WTC11 (cell line): ENCODE data around the gene PLA2G4E. TPM values are rescaled to one million over a fixed set of nuclear protein-coding genes. Genes with fewer than 3 reads are reported as not detected.

ENCODE experiments used
- ATAC-seq: fragments of 200-7000 bp; cut with Tn5 transposase; 2 replicates; pipeline ENCODE4 v1.10.0; 2021; ENCODE audit warnings: mild to moderate bottlenecking, moderate library complexity
- CTCF ChIA-PET: fragments of 300-600 bp; sonication (Branson Sonifier 250); formaldehyde crosslinking; loops from one replicate; lab custom pipeline; 2021; ENCODE audit warnings: antibody characterized with exemption; lab: Charles Lee
- POLR2A ChIA-PET: fragments of 350-600 bp; sonication (Branson Sonifier 250); formaldehyde crosslinking; loops from one replicate; lab custom pipeline; 2021; ENCODE audit warnings: antibody characterized with exemption; lab: Charles Lee
- DNase-seq: peaks from one replicate; pipeline ENCODE4 v3.0.0; 2021; ENCODE audit warnings: low spot score
- H3K27ac Mint-ChIP-seq: 2 replicates; pipeline ENCODE4 v1.8.0; 2021; ENCODE audit warnings: mixed read lengths
- H3K27me3 Mint-ChIP-seq: 2 replicates; pipeline ENCODE4 v1.8.0; 2021; ENCODE audit warnings: low read depth, mild to moderate bottlenecking, moderate library complexity, mixed read lengths
- H3K36me3 Mint-ChIP-seq: 2 replicates; pipeline ENCODE4 v1.8.0; 2021; ENCODE audit warnings: mixed read lengths
- H3K4me1 Mint-ChIP-seq: 2 replicates; pipeline ENCODE4 v1.8.0; 2022; ENCODE audit warnings: mixed read lengths
- H3K4me3 Mint-ChIP-seq: 2 replicates; pipeline ENCODE4 v1.8.0; 2021; ENCODE audit warnings: mild to moderate bottlenecking, moderate library complexity, mixed read lengths
- H3K9me3 Mint-ChIP-seq: 2 replicates; pipeline ENCODE4 v1.8.0; 2021; ENCODE audit warnings: mixed read lengths
- CREB1 ChIP-seq: sonication (generic); formaldehyde crosslinking; IDR thresholded peaks from 2 replicates; pipeline ENCODE4 v1.8.0; 2023; ENCODE audit warnings: mild to moderate bottlenecking, missing genetic modification reagents
- CREM ChIP-seq: sonication (generic); formaldehyde crosslinking; IDR thresholded peaks from 2 replicates; pipeline ENCODE4 v1.8.1; 2022; ENCODE audit warnings: mild to moderate bottlenecking, missing genetic modification reagents, moderate library complexity
- ESRRA ChIP-seq: sonication (generic); formaldehyde crosslinking; IDR thresholded peaks from 2 replicates; pipeline ENCODE4 v1.8.1; 2022; ENCODE audit warnings: mild to moderate bottlenecking, missing genetic modification reagents, borderline replicate concordance
- MXD4 ChIP-seq: fragments of 250-450 bp; sonication (Bioruptor Pico); IDR thresholded peaks from 2 replicates; pipeline ENCODE4 v1.8.0; 2021; ENCODE audit warnings: mild to moderate bottlenecking, moderate library complexity, borderline replicate concordance
- SMAD3 ChIP-seq: sonication (generic); formaldehyde crosslinking; IDR thresholded peaks from 2 replicates; pipeline ENCODE4 v1.8.0; 2022; ENCODE audit warnings: missing genetic modification reagents, mild to moderate bottlenecking, borderline replicate concordance
- SP1 ChIP-seq: sonication (generic); formaldehyde crosslinking; conservative IDR thresholded peaks from 2 replicates; pipeline ENCODE4 v1.8.1; 2022; ENCODE audit warnings: missing genetic modification reagents
- TCF7 ChIP-seq: sonication (generic); formaldehyde crosslinking; IDR thresholded peaks from 2 replicates; pipeline ENCODE4 v1.8.0; 2022; ENCODE audit warnings: mild to moderate bottlenecking, low read depth, missing genetic modification reagents, moderate library complexity
- ZNF121 ChIP-seq: sonication (generic); formaldehyde crosslinking; IDR thresholded peaks from 2 replicates; pipeline ENCODE4 v1.8.0; 2023; ENCODE audit warnings: missing genetic modification reagents
- ZNF396 ChIP-seq: fragments of 250-450 bp; sonication (Bioruptor Pico); IDR thresholded peaks from 2 replicates; pipeline ENCODE4 v1.8.0; 2021; ENCODE audit warnings: mild to moderate bottlenecking, moderate library complexity, borderline replicate concordance
- total RNA-seq: library from RNA; stranded (reverse); gene quantifications from 3 replicates; pipeline ENCODE4 v1.2.3, GENCODE V29; 2021
- TF ChIP-seq, protein P1 (sequence below): sonication (generic); formaldehyde crosslinking; IDR thresholded peaks from 2 replicates; pipeline ENCODE4 v1.8.1; 2022; ENCODE audit warnings: mild to moderate bottlenecking, missing genetic modification reagents, moderate library complexity, borderline replicate concordance
- TF ChIP-seq, protein P2 (sequence below): sonication (generic); formaldehyde crosslinking; IDR thresholded peaks from 2 replicates; pipeline ENCODE4 v1.8.1; 2023; ENCODE audit warnings: mild to moderate bottlenecking, moderate library complexity, missing genetic modification reagents
- TF ChIP-seq, protein P3 (sequence below): sonication (generic); formaldehyde crosslinking; IDR thresholded peaks from 2 replicates; pipeline ENCODE4 v1.8.0; 2022; ENCODE audit warnings: mild to moderate bottlenecking, missing genetic modification reagents
- TF ChIP-seq, protein P4 (sequence below): sonication (generic); formaldehyde crosslinking; IDR thresholded peaks from 2 replicates; pipeline ENCODE4 v1.8.1; 2023; ENCODE audit warnings: mild to moderate bottlenecking, missing genetic modification reagents
- TF ChIP-seq, protein P5 (sequence below): fragments of 250-450 bp; sonication (Bioruptor Pico); IDR thresholded peaks from 2 replicates; pipeline ENCODE4 v1.9.0; 2021; ENCODE audit warnings: mild to moderate bottlenecking
- TF ChIP-seq, protein P6 (sequence below): sonication (generic); formaldehyde crosslinking; IDR thresholded peaks from 2 replicates; pipeline ENCODE4 v1.8.1; 2022; ENCODE audit warnings: low read depth, mild to moderate bottlenecking, moderate library complexity, missing genetic modification reagents, borderline replicate concordance

PLA2G4E gene
- total RNA-seq, 1 experiment from 2014 or later: not detected

DNA sequence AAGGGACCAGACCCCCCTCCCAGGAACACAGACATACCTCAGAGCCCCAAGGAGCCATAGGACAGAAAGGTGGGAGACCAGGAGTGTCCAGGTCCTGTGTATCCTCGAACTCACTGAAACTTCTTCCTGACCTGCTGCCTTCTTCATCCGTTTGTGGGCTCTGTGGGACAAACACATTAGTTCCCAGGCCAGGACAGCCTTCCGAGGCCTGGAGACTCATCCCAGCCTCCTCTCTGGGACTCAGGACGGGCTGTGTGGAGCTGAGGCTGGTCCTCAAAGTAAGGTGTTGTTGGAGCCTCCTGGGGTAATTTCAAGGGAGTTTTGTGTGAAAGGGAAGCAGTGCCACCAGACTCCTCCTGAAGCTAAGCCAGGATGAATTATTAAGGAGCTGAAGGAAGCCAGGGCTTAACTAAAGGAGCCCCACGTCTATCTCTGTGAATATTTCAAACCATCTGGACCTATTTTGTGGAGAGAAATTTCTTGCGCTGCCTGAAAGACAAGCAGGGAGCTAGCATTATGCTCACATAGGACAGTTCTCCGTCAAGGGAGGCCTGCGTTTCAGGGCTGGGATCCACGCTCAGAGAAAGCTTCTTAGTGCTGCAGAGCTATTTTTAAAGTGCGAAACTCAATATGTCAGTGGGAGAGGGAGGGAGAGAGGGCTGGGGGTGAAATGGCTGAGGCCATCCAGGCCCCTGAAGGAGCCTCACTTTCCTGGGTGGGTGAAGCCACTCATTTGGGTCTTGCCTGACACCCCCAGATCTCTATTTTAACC lies 29.8 kb upstream of the PLA2G4E start:
- no peak for ATAC-seq
- TF ChIP-seq ZNF121 (CRISPR knock-in tag) (no peak), SMAD3 (CRISPR knock-in tag) (no peak), SP1 (no peak), CREB1 (CRISPR knock-in tag) (no peak)
- TF ChIP-seq, protein P1, sequence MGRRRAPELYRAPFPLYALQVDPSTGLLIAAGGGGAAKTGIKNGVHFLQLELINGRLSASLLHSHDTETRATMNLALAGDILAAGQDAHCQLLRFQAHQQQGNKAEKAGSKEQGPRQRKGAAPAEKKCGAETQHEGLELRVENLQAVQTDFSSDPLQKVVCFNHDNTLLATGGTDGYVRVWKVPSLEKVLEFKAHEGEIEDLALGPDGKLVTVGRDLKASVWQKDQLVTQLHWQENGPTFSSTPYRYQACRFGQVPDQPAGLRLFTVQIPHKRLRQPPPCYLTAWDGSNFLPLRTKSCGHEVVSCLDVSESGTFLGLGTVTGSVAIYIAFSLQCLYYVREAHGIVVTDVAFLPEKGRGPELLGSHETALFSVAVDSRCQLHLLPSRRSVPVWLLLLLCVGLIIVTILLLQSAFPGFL: no peak
- Mint-ChIP-seq H3K27me3 (no peaks in the 10 kb centered on the region), H3K36me3 (no peaks in the 10 kb centered on the region), H3K27ac (no peak overlapping the region), H3K4me3 (no peak overlapping the region), H3K4me1 (peaks cover 16% of the 10 kb centered on the region), H3K9me3 (no peaks in the 10 kb centered on the region)
- ChIA-PET CTCF (interaction anchor here (3.4 to 4.6 kb wide), 3 partner anchors 34 to 87 kb away, joined by 13 to 30 read pairs (median 23); no protein-coding TSS in a partner anchor), POLR2A (no interaction called here)
- DNase-seq: no peak

DNA sequence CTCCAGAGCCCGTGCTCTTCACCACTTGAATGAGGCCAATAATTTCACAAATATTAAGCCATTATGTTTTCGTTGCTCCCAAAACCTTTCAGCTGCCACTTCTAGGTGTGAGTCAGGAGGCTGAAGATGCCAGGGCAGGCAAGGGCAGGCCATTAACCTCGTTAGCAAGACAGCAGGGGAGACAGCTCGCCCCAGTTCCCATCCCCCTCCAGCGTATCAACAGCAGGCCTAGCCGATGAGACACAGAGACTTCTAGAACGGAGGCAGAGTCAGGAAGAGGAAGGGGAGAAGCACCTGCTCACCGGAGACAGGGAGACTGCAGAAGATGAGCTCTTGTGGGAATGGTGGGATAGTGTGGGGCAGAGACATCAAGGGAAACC lies 28.0 kb upstream of the PLA2G4E start:
- Mint-ChIP-seq H3K27ac (no peak overlapping the region), H3K4me1 (peaks cover 10% of the 10 kb centered on the region), H3K36me3 (no peaks in the 10 kb centered on the region), H3K4me3 (no peak overlapping the region), H3K9me3 (no peaks in the 10 kb centered on the region)
- DNase-seq: no peak
- CTCF ChIA-PET: interaction anchor here (1.1 to 4.6 kb wide), 3 partner anchors 12 to 60 kb away, joined by 3 to 30 read pairs (median 23); no protein-coding TSS in a partner anchor
- TF ChIP-seq CREM (CRISPR knock-in tag): no peak
- TF ChIP-seq, protein P2, sequence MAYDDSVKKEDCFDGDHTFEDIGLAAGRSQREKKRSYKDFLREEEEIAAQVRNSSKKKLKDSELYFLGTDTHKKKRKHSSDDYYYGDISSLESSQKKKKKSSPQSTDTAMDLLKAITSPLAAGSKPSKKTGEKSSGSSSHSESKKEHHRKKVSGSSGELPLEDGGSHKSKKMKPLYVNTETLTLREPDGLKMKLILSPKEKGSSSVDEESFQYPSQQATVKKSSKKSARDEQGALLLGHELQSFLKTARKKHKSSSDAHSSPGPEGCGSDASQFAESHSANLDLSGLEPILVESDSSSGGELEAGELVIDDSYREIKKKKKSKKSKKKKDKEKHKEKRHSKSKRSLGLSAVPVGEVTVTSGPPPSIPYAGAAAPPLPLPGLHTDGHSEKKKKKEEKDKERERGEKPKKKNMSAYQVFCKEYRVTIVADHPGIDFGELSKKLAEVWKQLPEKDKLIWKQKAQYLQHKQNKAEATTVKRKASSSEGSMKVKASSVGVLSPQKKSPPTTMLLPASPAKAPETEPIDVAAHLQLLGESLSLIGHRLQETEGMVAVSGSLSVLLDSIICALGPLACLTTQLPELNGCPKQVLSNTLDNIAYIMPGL (CRISPR knock-in tag): no peak
- TF ChIP-seq, protein P3, sequence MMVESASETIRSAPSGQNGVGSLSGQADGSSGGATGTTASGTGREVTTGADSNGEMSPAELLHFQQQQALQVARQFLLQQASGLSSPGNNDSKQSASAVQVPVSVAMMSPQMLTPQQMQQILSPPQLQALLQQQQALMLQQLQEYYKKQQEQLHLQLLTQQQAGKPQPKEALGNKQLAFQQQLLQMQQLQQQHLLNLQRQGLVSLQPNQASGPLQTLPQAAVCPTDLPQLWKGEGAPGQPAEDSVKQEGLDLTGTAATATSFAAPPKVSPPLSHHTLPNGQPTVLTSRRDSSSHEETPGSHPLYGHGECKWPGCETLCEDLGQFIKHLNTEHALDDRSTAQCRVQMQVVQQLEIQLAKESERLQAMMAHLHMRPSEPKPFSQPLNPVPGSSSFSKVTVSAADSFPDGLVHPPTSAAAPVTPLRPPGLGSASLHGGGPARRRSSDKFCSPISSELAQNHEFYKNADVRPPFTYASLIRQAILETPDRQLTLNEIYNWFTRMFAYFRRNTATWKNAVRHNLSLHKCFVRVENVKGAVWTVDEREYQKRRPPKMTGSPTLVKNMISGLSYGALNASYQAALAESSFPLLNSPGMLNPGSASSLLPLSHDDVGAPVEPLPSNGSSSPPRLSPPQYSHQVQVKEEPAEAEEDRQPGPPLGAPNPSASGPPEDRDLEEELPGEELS (CRISPR knock-in tag): no peak
- TF ChIP-seq, all 79 proteins: peak for 0
- ATAC-seq: peak; percentile 73
- no peaks in the 10 kb centered on the region for H3K27me3 Mint-ChIP-seq
- POLR2A ChIA-PET: interaction anchor here (0.5 kb wide), 1 partner anchor 43 kb away, joined by 3 read pairs; no protein-coding TSS in a partner anchor

DNA sequence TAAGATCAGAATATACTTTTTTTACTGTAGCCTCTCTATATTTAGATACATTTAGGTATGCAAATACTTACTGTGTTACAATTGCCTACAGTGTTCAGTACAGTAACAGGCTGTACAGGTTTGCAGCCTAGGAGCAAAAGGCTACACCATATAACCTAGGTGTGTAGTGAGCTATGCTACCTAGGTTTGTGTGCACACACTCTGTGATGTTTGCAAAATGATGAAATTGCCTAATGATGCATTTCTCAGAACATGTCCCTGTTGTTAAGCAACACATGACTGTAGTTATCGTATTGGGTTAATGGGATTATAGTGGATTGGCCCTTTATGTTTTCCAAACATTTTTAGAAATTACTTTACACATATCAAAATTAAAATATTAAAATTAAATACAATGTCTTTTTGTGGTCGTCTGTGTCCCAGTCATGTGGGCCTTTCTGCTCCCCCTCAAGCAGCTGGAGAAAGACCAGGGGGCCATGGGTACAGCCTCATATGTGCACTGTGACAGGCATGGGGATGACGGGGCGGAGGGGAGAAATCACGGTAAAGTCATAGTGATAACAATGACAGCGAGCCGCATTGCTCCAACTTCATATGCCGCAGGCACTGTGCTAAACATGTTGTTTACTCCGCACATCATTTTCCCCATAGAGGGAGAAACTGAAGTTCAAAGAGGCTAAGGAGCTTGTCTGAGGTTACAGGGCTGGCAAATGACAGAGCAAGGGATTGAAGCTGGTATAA lies 27.4 kb upstream of the PLA2G4E start:
- Mint-ChIP-seq H3K4me3 (no peak overlapping the region), H3K36me3 (no peaks in the 10 kb centered on the region), H3K27me3 (no peaks in the 10 kb centered on the region), H3K4me1 (peaks cover 10% of the 10 kb centered on the region), H3K9me3 (no peaks in the 10 kb centered on the region), H3K27ac (no peak overlapping the region)
- DNase-seq (no peak), ATAC-seq (no peak)
- TF ChIP-seq ZNF396 (no peak), CREB1 (CRISPR knock-in tag) (no peak), MXD4 (CRISPR knock-in tag) (no peak), ESRRA (no peak), TCF7 (CRISPR knock-in tag) (no peak)
- TF ChIP-seq, protein P4, sequence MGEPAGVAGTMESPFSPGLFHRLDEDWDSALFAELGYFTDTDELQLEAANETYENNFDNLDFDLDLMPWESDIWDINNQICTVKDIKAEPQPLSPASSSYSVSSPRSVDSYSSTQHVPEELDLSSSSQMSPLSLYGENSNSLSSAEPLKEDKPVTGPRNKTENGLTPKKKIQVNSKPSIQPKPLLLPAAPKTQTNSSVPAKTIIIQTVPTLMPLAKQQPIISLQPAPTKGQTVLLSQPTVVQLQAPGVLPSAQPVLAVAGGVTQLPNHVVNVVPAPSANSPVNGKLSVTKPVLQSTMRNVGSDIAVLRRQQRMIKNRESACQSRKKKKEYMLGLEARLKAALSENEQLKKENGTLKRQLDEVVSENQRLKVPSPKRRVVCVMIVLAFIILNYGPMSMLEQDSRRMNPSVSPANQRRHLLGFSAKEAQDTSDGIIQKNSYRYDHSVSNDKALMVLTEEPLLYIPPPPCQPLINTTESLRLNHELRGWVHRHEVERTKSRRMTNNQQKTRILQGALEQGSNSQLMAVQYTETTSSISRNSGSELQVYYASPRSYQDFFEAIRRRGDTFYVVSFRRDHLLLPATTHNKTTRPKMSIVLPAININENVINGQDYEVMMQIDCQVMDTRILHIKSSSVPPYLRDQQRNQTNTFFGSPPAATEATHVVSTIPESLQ (CRISPR knock-in tag): no peak
- TF ChIP-seq, protein P5, sequence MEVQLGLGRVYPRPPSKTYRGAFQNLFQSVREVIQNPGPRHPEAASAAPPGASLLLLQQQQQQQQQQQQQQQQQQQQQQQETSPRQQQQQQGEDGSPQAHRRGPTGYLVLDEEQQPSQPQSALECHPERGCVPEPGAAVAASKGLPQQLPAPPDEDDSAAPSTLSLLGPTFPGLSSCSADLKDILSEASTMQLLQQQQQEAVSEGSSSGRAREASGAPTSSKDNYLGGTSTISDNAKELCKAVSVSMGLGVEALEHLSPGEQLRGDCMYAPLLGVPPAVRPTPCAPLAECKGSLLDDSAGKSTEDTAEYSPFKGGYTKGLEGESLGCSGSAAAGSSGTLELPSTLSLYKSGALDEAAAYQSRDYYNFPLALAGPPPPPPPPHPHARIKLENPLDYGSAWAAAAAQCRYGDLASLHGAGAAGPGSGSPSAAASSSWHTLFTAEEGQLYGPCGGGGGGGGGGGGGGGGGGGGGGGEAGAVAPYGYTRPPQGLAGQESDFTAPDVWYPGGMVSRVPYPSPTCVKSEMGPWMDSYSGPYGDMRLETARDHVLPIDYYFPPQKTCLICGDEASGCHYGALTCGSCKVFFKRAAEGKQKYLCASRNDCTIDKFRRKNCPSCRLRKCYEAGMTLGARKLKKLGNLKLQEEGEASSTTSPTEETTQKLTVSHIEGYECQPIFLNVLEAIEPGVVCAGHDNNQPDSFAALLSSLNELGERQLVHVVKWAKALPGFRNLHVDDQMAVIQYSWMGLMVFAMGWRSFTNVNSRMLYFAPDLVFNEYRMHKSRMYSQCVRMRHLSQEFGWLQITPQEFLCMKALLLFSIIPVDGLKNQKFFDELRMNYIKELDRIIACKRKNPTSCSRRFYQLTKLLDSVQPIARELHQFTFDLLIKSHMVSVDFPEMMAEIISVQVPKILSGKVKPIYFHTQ: no peak
- TF ChIP-seq, protein P6, sequence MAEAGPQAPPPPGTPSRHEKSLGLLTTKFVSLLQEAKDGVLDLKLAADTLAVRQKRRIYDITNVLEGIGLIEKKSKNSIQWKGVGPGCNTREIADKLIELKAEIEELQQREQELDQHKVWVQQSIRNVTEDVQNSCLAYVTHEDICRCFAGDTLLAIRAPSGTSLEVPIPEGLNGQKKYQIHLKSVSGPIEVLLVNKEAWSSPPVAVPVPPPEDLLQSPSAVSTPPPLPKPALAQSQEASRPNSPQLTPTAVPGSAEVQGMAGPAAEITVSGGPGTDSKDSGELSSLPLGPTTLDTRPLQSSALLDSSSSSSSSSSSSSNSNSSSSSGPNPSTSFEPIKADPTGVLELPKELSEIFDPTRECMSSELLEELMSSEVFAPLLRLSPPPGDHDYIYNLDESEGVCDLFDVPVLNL: no peak
- ChIA-PET POLR2A (interaction anchor here (0.5 kb wide), 1 partner anchor 44 kb away, joined by 3 read pairs; no protein-coding TSS in a partner anchor), CTCF (interaction anchor here (1.1 to 4.6 kb wide), 3 partner anchors 13 to 59 kb away, joined by 3 to 30 read pairs (median 23); no protein-coding TSS in a partner anchor)
